HEK293T (cell line): ENCODE data around the gene GPALPP1.

ENCODE experiments used
- ARNT ChIP-seq: fragments of 450-650 bp; IDR thresholded peaks from 2 replicates; pipeline ENCODE4 v1.6.1; 2017; ENCODE audit warnings: mild to moderate bottlenecking
- BHLHE40 ChIP-seq: fragments of 450-650 bp; IDR thresholded peaks from 2 replicates; pipeline ENCODE4 v1.6.1; 2016; ENCODE audit warnings: mild to moderate bottlenecking, moderate library complexity, borderline replicate concordance
- FOXA1 ChIP-seq: fragments of 450-650 bp; IDR thresholded peaks from 2 replicates; pipeline ENCODE4 v1.6.1; 2016; ENCODE audit warnings: mild to moderate bottlenecking
- FOXK2 ChIP-seq: fragments of 450-650 bp; IDR thresholded peaks from 2 replicates; pipeline ENCODE4 v1.6.1; 2016; ENCODE audit warnings: mild to moderate bottlenecking
- FOXM1 ChIP-seq: fragments of 450-650 bp; IDR thresholded peaks from 2 replicates; pipeline ENCODE4 v1.6.1; 2017; ENCODE audit warnings: mild to moderate bottlenecking, borderline replicate concordance
- SP1 ChIP-seq: fragments of 450-650 bp; IDR thresholded peaks from 2 replicates; pipeline ENCODE4 v1.6.1; 2017
- SUZ12 ChIP-seq: fragments of 450-650 bp; IDR thresholded peaks from 2 replicates; pipeline ENCODE4 v1.6.1; 2016; ENCODE audit warnings: mild to moderate bottlenecking
- TARDBP ChIP-seq: fragments of 450-650 bp; IDR thresholded peaks from 2 replicates; pipeline ENCODE4 v1.6.1; 2016
- ZNF384 ChIP-seq: fragments of 450-650 bp; IDR thresholded peaks from 2 replicates; pipeline ENCODE4 v1.6.1; 2016

DNA sequence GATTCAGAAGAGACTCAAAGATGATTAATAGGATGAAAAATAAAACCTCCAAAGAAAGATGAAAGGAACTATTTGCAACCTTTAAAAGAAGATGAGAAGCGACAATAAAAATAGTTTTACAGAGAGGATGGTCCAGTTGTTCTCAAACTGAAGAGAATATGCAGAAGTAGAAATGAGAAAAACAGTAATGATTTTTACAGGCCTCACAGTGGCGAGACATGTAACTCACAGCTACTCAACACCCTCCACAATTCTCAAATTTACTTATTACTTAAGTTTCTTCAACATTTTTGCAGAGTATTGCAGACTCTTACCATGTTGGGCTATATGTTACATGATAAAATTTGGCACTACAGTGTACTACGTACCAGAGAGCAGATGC lies 20.9 kb upstream of the GPALPP1 start:
- no peak for TF ChIP-seq ZNF384
- no peak for TF ChIP-seq FOXM1
- TF ChIP-seq SP1, result no peak
- TF ChIP-seq FOXA1, result no peak
- TF ChIP-seq TARDBP, result no peak
- no peak for TF ChIP-seq FOXK2
- no peak for TF ChIP-seq SUZ12
- TF ChIP-seq ARNT, result no peak
- TF ChIP-seq BHLHE40, result no peak
